GM10847 (cell line): Measurements from ENCODE around the gene GSKIP.
A peak's percentile ranks its signal among the peaks of the same experiment; 100 is the strongest.

ENCODE experiments used
- POLR2A ChIP-seq: IDR thresholded peaks from 2 replicates; pipeline ENCODE4 v1.6.1; 2011; ENCODE audit not compliant: insufficient read length; ENCODE audit errors: extremely low read depth

The GSKIP gene

GRCh38 chr14:96363751-96364336, 518 bp downstream of the GSKIP start:
- no peak for TF ChIP-seq POLR2A

GRCh38 chr14:96364962-96365361, 1.6 kb downstream of the GSKIP start:
- TF ChIP-seq POLR2A: no peak

GRCh38 chr14:96368534-96368933, 5.2 kb downstream of the GSKIP start:
- TF ChIP-seq POLR2A: no peak

DNA sequence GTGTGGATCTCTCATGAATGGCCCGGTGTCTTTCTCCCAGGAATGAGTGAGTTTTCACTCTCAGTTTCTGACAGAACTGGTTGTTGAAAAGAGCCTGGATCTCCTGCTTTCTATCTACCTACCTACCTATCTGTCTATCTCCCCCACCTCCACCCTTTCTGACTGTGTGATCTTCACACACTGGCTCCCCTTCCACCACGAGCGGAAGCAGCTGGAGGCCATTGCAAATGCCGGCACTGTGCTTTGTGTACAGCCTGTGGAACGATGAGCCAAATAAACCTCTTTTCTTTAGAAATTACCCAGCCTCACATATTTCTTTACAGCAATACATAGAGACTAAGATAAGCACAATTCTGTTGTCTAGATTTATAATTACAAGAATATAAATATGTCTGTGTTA, 7.2 kb downstream of the GSKIP start:
- TF ChIP-seq POLR2A: no peak

- TF ChIP-seq POLR2A: no peak
Observed at GRCh38 chr14:96373538-96373937, 10.2 kb downstream of the GSKIP start.

- no peak for TF ChIP-seq POLR2A
Observed at GRCh38 chr14:96376093-96376492, 12.8 kb downstream of the GSKIP start.

GRCh38 chr14:96380735-96381134, 17.4 kb downstream of the GSKIP start:
- no peak for TF ChIP-seq POLR2A

- no peak for TF ChIP-seq POLR2A
Observed at GRCh38 chr14:96383445-96383844, 20.1 kb downstream of the GSKIP start.

DNA sequence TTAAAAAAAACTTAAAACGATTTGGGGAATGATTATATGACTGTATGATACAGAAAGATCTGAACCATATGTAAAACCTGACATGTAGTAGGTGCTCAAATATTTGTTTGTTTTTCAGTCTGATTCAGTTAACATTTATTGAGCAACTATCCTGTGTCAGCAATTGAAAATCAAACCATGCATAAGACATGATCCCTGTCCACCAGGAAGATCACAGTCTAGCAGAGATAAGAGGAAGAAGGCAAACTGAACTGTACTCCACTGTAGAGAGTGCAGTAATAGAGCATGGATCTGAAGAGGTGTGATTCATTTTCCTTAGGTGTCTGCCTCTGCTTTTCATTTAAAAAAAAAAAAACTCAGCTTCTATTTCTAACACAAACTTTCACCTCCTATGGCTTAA, 20.7 kb downstream of the GSKIP start:
- no peak for TF ChIP-seq POLR2A

- TF ChIP-seq POLR2A: no peak
Observed at GRCh38 chr14:96384740-96385139, 21.4 kb downstream of the GSKIP start.

- no peak for TF ChIP-seq POLR2A
Observed at GRCh38 chr14:96385385-96385784, 22.1 kb downstream of the GSKIP start.

- no peak for TF ChIP-seq POLR2A
Observed at GRCh38 chr14:96390965-96391292, 27.6 kb downstream of the GSKIP start.

DNA sequence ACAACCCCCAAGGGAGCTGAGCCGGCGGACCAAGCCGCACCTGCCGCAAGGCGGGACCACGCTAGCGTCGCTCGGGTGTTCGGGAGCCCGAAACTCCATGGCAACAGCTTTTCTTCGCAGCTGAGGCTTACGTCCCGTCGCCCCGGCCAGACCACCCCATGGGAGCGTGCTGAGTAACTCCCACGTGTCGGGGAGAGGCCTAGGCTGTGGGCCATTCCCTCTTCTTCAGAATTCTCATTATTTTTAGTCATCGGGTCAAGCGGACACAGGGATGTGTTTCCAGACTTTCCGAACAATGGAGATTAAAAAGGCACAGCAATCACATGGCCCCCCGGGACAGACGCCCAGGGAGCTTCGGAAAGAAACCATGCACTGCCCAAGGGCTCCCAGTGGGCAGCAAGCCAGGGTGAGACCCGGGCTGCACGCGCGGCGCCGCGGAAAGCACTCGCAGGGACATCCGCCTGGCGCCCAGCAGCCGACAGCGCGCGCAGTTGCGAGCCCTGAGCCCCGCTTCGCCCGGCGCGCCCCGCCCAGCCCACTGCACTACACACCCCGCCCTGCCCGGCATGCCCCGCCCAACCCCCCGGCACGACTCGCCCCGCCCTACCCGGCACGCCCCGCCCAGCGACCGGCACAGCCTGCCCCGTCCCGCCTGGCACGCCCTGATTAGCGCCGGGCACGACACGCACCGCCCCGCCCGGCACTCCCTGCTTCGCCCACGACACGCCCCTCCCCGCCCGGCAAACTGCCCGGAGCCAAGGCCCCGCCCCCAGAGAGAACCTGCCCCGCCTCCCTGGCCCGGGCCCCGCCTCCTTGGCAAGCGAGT, 28.2 kb downstream of the GSKIP start:
- peak; percentile 70 for TF ChIP-seq POLR2A

DNA sequence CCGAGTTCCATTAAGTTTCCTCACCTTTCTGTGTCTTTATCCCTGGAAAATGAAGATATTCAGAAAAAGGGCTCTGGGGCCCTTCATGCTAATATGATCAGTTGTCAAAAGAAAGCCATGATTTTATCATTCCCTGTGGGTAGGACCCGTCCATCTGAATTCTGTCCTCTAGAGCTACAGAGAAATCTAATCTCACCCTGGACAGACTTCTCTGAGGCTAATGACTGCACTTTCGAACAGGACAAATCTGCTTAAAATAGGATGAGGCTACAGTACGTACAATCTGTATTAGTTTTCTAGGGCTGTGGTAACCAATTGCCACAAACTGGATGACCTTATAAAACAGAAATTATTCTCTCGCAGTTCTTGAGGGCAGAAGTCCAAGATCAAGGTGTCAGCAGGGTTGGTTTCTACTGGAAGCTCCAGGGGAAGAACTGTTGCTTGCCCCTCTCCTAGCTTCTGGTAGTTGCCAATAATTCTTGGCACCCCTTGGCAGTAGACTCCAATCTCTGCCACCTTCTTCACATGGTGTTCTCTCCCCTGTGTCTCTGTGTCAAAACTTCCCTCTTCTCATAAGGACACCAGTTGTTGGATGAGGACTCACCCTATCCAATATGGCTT, 29.9 kb downstream of the GSKIP start:
- no peak for TF ChIP-seq POLR2A

DNA sequence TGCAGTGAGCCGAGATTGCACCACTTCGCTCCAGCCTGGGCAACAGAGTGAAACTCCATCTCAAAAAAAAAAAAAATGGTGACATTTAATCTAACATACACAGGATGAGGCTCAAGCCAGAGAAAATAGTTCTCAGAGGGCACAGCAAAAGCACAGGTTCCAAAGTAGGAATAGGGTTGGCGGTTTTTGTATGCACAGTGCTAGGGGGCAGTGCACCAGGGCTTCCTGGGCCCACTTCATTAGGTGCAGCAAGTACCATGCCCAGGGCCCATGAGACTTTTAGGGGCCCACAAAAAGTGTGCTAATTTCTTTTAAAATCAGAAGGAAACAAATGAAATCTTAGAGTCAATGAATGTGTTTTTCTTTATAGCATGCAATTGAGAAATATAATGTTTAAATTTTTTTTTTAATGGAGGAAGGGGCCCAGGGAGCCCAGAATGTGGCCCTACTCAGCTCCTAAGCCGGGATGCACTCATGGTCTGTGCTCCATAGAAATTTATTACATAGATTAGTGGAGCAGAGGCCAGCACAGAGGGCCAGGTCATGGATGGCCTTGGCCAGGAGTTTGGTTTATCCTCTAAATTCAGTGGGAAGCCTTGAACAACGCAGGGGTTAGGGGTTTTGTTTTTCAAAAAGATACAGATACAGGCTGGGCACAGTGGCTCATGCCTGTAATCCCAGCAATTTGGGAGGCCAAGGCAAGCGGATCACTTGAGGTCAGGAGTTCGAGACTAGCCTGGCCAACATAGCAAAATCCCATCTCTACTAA, 30.9 kb downstream of the GSKIP start:
- no peak for TF ChIP-seq POLR2A

DNA sequence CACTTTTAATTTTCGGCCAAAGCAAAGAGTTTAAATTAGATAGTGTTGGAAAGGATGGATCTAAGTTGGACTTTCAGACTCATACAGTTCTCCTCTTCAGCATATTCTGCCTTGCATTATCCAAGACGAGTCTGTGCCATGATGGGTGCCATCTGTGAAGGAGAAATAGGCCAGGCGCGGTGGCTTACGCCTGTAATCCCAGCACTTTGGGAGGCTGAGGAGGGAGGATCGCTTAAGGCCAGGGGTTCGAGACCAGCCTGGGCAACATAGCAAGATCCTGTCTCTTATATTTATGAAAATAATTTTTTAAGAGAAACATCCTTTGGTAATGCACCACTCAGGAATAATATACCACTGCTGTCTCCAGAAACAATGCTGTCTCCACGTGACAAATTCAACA, 35.1 kb downstream of the GSKIP start:
- no peak for TF ChIP-seq POLR2A
